ENCODE results near the gene LKAAEAR1. TPM values are rescaled to one million over a fixed set of nuclear protein-coding genes. Genes with fewer than 3 reads are reported as not detected.

The LKAAEAR1 gene
- total and polyA plus RNA-seq, 2 of the 13 experiments (the other 11 are each of a cell fraction or from before 2014, with no cell fraction given), result not detected

GRCh38 chr20:64051561-64052325 lies 32.5 kb downstream of the LKAAEAR1 start (continued):
- TF ChIP-seq ZNF768 (CRISPR knock-in tag; IDR thresholded peaks at IDR 0.05) (no peak; the same call in 1 of the 2 replicates), NR1H2 (CRISPR knock-in tag; IDR thresholded peaks at IDR 0.05; ENCODE audit: borderline replicate concordance, low read depth) (no peak), PITX1 (CRISPR knock-in tag; IDR thresholded peaks at IDR 0.05) (no peak), ZNF7 (CRISPR knock-in tag; IDR thresholded peaks at IDR 0.05) (no peak), ZNF136 (CRISPR knock-in tag; IDR thresholded peaks at IDR 0.05; ENCODE audit: low read depth) (no peak), KDM5B (CRISPR knock-in tag; IDR thresholded peaks at IDR 0.05; ENCODE audit: borderline replicate concordance) (peak; percentile 45; the same call in 1 of the 2 replicates), CHD4 (IDR thresholded peaks at IDR 0.05; ENCODE audit: borderline replicate concordance, low read length) (no peak), RFXANK (CRISPR knock-in tag; IDR thresholded peaks at IDR 0.05) (no peak), TFAP4 (IDR thresholded peaks at IDR 0.05; ENCODE audit: borderline replicate concordance, low read depth) (peak; percentile 18; the same call in 1 of the 2 replicates), ISL2 (CRISPR knock-in tag; IDR thresholded peaks at IDR 0.05) (no peak), SAP130 (CRISPR knock-in tag; IDR thresholded peaks at IDR 0.05; ENCODE audit: low read depth) (peak; percentile 46), ZNF207 (IDR thresholded peaks at IDR 0.05; ENCODE audit: borderline replicate concordance) (no peak), ZNF773 (CRISPR knock-in tag; IDR thresholded peaks at IDR 0.05; ENCODE audit: borderline replicate concordance) (no peak), ZNF839 (CRISPR knock-in tag; IDR thresholded peaks at IDR 0.05; ENCODE audit: borderline replicate concordance) (peak; percentile 24; the same call in 1 of the 2 replicates), SSRP1 (CRISPR knock-in tag; IDR thresholded peaks at IDR 0.05) (no peak), KDM4B (CRISPR knock-in tag; IDR thresholded peaks at IDR 0.05) (no peak), KDM5A (IDR thresholded peaks at IDR 0.05; ENCODE audit: borderline replicate concordance, low read length) (no peak), MBNL3 (CRISPR knock-in tag; conservative IDR thresholded peaks at IDR 0.05) (no peak), ZNF883 (CRISPR knock-in tag; IDR thresholded peaks at IDR 0.05; ENCODE audit: not compliant biosample characterization) (no peak), POLR2AphosphoS5 (IDR thresholded peaks at IDR 0.05; ENCODE audit: low read depth, low read length) (no peak), CHCHD3 (CRISPR knock-in tag; IDR thresholded peaks at IDR 0.05) (no peak), ATF7 (IDR thresholded peaks at IDR 0.05) (no peak), ATF7 (CRISPR knock-in tag; IDR thresholded peaks at IDR 0.05) (0 out of 2 replicates have a peak, but pooled peaks have one; percentile 48), CREB1 (IDR thresholded peaks at IDR 0.05) (no peak), CREB1 (CRISPR knock-in tag; IDR thresholded peaks at IDR 0.05) (no peak), CBX2 (IDR thresholded peaks at IDR 0.05; ENCODE audit: low read depth, low read length) (no peak), CBX2 (CRISPR knock-in tag; IDR thresholded peaks at IDR 0.05; ENCODE audit: low read depth) (no peak), ZNF496 (CRISPR knock-in tag; IDR thresholded peaks at IDR 0.05; ENCODE audit: insufficient replicate concordance) (no peak), DPF2 (CRISPR knock-in tag; IDR thresholded peaks at IDR 0.05; ENCODE audit: borderline replicate concordance, low read depth) (0 out of 2 replicates have a peak, but pooled peaks have one; percentile 39), ZNF276 (CRISPR knock-in tag; IDR thresholded peaks at IDR 0.05; ENCODE audit: low read depth) (0 out of 2 replicates have a peak, but pooled peaks have one; percentile 43), DR1 (CRISPR knock-in tag; IDR thresholded peaks at IDR 0.05) (peak; percentile 15; the same call in 1 of the 2 replicates), DMAP1 (CRISPR knock-in tag; IDR thresholded peaks at IDR 0.05) (no peak)

All from HepG2 (cell line).